Embryonic facial prominence (tissue), 1 donor: ENCODE data around the gene CDNF.

Experiments used
- DNase-seq: peaks from one replicate; pipeline ENCODE4 v3.0.0-alpha.2; 2016; ENCODE audit errors: extremely low spot score

CDNF gene

DNA sequence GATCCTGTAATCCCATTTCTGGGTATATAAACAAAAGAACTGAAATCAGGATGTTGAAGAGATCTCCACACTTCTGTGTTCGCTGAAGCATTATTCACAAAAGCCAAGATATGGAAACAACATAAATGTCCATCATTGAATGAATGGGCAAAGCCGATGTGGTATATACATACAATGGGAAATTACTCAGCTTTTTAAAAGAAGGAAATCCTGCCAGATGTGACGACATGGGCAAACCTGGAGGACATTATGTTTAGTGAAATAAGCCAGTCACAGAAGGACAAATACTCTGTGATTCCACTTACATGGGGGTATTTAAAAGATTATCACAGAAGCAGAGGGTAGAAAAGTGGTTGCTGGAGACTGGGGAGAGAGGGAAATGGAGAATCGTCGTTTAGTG is 39.2 kb downstream of the CDNF start:
- no peak for DNase-seq

DNA sequence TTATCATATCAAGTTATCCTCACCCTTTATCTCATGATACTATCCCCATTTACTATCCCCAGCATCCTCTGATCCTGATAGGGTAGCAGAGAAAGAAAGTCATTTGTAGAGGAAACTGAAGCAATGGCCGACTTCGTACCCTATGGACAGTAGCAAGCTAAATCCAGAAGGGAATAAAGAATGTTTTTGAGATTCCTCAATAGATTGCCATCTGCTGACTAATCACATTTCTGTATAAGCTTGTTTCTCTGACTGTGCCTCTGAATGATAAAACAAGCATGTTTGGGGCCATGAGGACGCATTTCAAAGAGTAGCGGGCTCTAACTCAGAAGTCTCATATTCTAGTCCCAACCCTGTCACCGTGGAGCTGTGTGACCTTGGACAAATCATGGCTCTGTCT is 49.9 kb downstream of the CDNF start:
- no peak for DNase-seq

GRCh38 chr10:14784459-14785055 is 53.3 kb downstream of the CDNF start:
- no peak for DNase-seq

GRCh38 chr10:14782691-14783363 is 55.0 kb downstream of the CDNF start:
- no peak for DNase-seq

DNA sequence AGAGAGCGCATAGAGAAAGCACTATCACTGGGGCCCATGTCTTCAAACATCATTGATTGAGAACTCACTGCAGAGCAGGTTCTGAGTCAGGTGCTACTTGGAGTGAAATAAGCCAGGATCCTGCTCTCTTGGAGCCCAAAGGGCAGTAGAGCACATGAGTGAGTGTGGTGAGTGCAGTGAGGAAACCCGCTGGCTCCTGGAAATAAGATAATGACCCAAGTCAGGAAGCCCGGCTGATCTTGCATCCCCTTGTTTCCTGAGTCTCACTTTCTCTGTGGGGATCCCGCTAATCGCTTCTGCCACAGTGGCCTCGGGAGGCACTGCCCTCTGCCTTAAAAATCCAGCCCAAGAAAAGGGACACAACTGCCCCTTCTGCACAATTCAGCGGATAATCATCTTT is 56.1 kb downstream of the CDNF start:
- DNase-seq: no peak

- no peak for DNase-seq
Observed at GRCh38 chr10:14779001-14779651, 58.7 kb downstream of the CDNF start.

DNA sequence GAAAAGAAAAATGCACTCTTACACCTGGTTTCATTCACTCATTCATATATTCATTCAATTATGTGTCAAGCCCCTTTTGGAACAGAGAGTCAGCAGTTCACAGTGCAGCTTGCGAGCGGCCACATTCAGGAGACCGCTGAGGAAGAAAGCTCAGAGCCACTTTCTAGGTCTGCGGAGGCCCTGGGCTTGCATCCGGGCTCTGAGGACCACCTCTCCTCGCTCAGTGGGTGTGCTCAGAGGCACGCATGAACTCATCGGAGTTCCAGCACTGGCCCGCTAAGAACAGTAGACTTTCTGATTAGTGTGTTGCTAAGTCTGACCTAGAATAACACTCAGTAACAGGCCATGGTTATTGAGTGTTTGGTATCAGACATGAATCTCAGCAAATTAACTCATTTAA is 61.3 kb downstream of the CDNF start:
- no peak for DNase-seq

DNA sequence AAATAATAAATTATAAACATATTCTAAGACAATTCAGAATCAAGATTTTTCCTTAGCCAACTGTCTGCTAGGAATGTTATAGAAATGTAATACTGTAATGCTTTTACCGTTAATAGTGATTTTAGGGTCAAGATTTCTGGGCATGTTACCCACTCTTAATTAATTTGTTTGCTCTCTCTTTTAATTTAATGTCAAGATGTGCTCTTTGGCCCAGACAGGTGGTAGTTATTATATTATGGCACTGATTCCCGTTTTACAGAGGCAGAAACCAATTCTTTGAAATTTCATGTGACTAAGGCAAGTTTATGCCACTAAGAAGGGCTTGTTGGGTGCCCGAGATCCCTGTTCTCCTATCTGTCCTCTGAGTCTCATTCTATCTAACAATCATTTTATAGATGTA is 62.2 kb downstream of the CDNF start:
- DNase-seq: no peak

GRCh38 chr10:14774797-14775196 is 63.0 kb downstream of the CDNF start, which contains the start of gene FAM107B:
FAM107B (minus strand) TSS chr10:14774897; CDS start chr10:14774663, 234 bp downstream.
- no peak for DNase-seq

GRCh38 chr10:14774214-14774580 is 63.6 kb downstream of the CDNF start:
- no peak for DNase-seq

DNA sequence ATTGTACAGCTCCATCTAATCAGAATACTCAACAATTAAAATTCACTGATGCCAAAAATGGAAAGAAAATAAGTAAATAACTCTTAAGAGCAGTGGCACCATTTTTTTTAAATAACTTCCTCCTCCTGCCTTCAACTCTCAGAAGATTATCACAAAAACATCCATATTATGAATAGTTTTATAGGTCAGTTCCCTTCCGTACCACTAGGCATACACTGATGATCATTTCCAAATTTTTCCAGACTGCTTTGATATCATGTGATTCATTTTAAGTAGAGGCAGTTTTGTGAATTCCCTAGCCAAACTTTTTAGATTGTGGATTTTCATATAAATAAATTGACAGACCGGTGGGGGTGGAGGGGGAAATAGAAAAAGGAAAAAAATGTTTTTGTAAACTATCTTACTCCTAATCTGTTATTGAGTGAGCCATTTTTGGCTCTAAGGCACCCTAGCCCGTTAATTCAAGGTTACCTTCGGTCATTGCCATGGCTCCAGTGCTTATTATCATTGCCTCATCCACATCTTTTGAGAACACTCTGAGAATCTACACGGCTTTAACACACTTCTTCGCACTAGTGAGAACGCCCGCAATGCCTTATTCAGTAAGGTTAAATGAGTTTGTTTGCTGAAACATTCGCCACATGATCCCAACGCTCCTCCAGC is 64.2 kb downstream of the CDNF start:
- no peak for DNase-seq

GRCh38 chr10:14772399-14772798 is 65.4 kb downstream of the CDNF start:
- DNase-seq: no peak

DNA sequence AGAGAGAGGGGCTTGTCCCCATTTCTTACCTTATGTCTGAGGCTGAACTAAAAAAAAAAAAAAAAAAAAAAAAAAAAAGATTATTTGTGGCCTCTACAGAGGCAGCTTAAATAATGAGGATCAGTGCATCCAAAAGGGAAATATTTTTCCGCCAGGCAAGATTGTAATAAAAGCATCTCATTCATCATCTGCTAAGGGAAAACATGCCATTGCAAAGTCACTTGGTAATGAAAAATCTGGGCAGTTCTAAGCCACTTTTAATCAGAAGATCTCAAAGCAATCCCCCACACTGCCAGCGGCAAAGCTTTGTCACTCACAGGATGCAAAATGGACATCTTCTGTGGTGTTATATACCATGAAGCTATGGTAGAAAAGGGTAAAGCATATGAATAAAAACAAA is 66.9 kb downstream of the CDNF start:
- no peak for DNase-seq
